Cerebellar nuclear complex (tissue), 1 donor: ENCODE measurements around the gene RAI14.
"Not testable (repeated sequence)": the region's sequence is repeated elsewhere in the genome, so short reads cannot be mapped to it uniquely, and the experiment has no call there.

Experiments
- DNase-seq, 2 experiments: peaks; one replicate each; lab custom pipeline; 2025; lab: John Stamatoyannopoulos, UW

RAI14 gene

GRCh38 chr5:34770486-34770885 lies 114.4 kb downstream of the RAI14 start:
- DNase-seq, result no peak

GRCh38 chr5:34771076-34771475 lies 114.9 kb downstream of the RAI14 start:
- DNase-seq, result no peak

- DNase-seq, result no peak
Measured at GRCh38 chr5:34772267-34773098, 116.4 kb downstream of the RAI14 start.

- no peak for DNase-seq
Measured at GRCh38 chr5:34774139-34774538, 118.0 kb downstream of the RAI14 start.

GRCh38 chr5:34774678-34775077 lies 118.5 kb downstream of the RAI14 start:
- not testable (repeated sequence) for DNase-seq

GRCh38 chr5:34775886-34776285 lies 119.8 kb downstream of the RAI14 start:
- no peak for DNase-seq

- DNase-seq, result no peak
Measured at GRCh38 chr5:34778091-34778850, 122.1 kb downstream of the RAI14 start.

- not testable (repeated sequence) for DNase-seq
Measured at GRCh38 chr5:34783892-34784291, 127.8 kb downstream of the RAI14 start.

GRCh38 chr5:34787035-34787434 lies 130.9 kb downstream of the RAI14 start:
- DNase-seq, result no peak

- DNase-seq, result no peak
Measured at GRCh38 chr5:34789021-34789531, 132.9 kb downstream of the RAI14 start.

- no peak for DNase-seq
Measured at GRCh38 chr5:34789639-34790038, 133.5 kb downstream of the RAI14 start.

GRCh38 chr5:34790069-34790468 lies 133.9 kb downstream of the RAI14 start:
- no peak for DNase-seq

- no peak for DNase-seq
Measured at GRCh38 chr5:34791761-34792244, 135.7 kb downstream of the RAI14 start.

- no peak for DNase-seq
Measured at GRCh38 chr5:34802834-34803563, 146.9 kb downstream of the RAI14 start.

GRCh38 chr5:34803974-34804732 lies 148.0 kb downstream of the RAI14 start:
- DNase-seq, result no peak

- no peak for DNase-seq
Measured at GRCh38 chr5:34804913-34805312, 148.8 kb downstream of the RAI14 start.

GRCh38 chr5:34806532-34806931 lies 150.4 kb downstream of the RAI14 start:
- no peak for DNase-seq

GRCh38 chr5:34811706-34812105 lies 155.6 kb downstream of the RAI14 start:
- no peak for DNase-seq

GRCh38 chr5:34813509-34813908 lies 157.4 kb downstream of the RAI14 start:
- no peak for DNase-seq

GRCh38 chr5:34817558-34818351 lies 161.6 kb downstream of the RAI14 start:
- DNase-seq, result no peak

GRCh38 chr5:34818717-34819116 lies 162.6 kb downstream of the RAI14 start:
- DNase-seq, result no peak
